ENCODE data around the gene ANKRD28. TPM values are rescaled to one million over a fixed set of nuclear protein-coding genes. Genes with fewer than 3 reads are reported as not detected.

The ANKRD28 gene
- total and polyA plus RNA-seq, 9 of the 15 experiments (the other 6 are each of a cell fraction or from before 2014, with no cell fraction given) = 11.7 to 66.0 (median 36.7) TPM

- TF ChIP-seq REST (IDR thresholded peaks at IDR 0.05; ENCODE audit: borderline replicate concordance) = no peak; the same call in 1 of the 2 replicates
- no peak for TF ChIP-seq REST (CRISPR knock-in tag; IDR thresholded peaks at IDR 0.05; ENCODE audit: low read depth)
- no peak for TF ChIP-seq ZSCAN29 (IDR thresholded peaks at IDR 0.05)
- no peak for TF ChIP-seq CEBPG (CRISPR knock-in tag; IDR thresholded peaks at IDR 0.05)
- peak; percentile 26 to 31; a peak in 1 of 4 replicates for TF ChIP-seq CEBPG (tag; conservative IDR thresholded peaks at IDR 0.05 in 1 of 2, IDR thresholded peaks at IDR 0.05 in 1 of 2)
- peak; percentile 53; the same call in 1 of the 2 replicates for TF ChIP-seq GATAD2A (IDR thresholded peaks at IDR 0.05)
- TF ChIP-seq RBFOX2 (IDR thresholded peaks at IDR 0.05; ENCODE audit: low read depth, low read length) = peak; percentile 53; the same call in 1 of the 2 replicates
- TF ChIP-seq ZNF282 (CRISPR knock-in tag; IDR thresholded peaks at IDR 0.05) = no peak
- TF ChIP-seq SP2 (IDR thresholded peaks at IDR 0.05; ENCODE audit: extremely low read depth, low read depth, low read length, poor library complexity, severe bottlenecking) = no peak
- no peak for TF ChIP-seq SIN3B (IDR thresholded peaks at IDR 0.05; ENCODE audit: low read depth)
- no peak for TF ChIP-seq MBD2 (IDR thresholded peaks at IDR 0.05; ENCODE audit: borderline replicate concordance, low read depth)
- TF ChIP-seq ZNF431 (CRISPR knock-in tag; IDR thresholded peaks at IDR 0.05) = no peak
- TF ChIP-seq SMARCE1 (IDR thresholded peaks at IDR 0.05) = peak; percentile 81
- peak; percentile 59 for TF ChIP-seq KDM5B (IDR thresholded peaks at IDR 0.05; ENCODE audit: insufficient replicate concordance, low read depth, low read length)
- peak; percentile 85 for TF ChIP-seq BRD9 (IDR thresholded peaks at IDR 0.05; ENCODE audit: low read depth, partially characterized antibody)
- TF ChIP-seq ZNF592 (IDR thresholded peaks at IDR 0.05) = peak; percentile 78
- no peak for TF ChIP-seq ZNF444 (CRISPR knock-in tag; IDR thresholded peaks at IDR 0.05)
Observed at GRCh38 chr3:15797642-15798303, at the start of gene ANKRD28 (continued).

Measured in K562 (cell line).